SK-N-MC (cell line): ENCODE results near the gene RNF166.

Experiments used
- EZH2 ChIP-seq: fragments of 200-600 bp; sonication (generic); IDR thresholded peaks from one replicate; pipeline ENCODE4 v1.6.1; 2017; ENCODE audit warnings: antibody characterized with exemption
- POLR2AphosphoS5 ChIP-seq: IDR thresholded peaks from 2 replicates; pipeline ENCODE4 v1.6.1; 2012; ENCODE audit warnings: mild to moderate bottlenecking, low read depth, low read length, borderline replicate concordance

- TF ChIP-seq POLR2AphosphoS5: no peak
- no peak for TF ChIP-seq EZH2
Measured at GRCh38 chr16:88701581-88702370, 4.4 kb downstream of the RNF166 start.
